K562 (cell line): ENCODE results near the gene MCMBP. TPM values are rescaled to one million over a fixed set of nuclear protein-coding genes. Genes with fewer than 3 reads are reported as not detected.

Experiments used
- FOXJ2 ChIP-seq: fragments of 200-800 bp; sonication (Bioruptor generic); IDR thresholded peaks from 2 replicates; pipeline ENCODE4 v1.6.1; 2016; ENCODE audit warnings: missing genetic modification characterization, missing compliant biosample characterization
- FOXJ3 ChIP-seq: sonication (generic); formaldehyde crosslinking; IDR thresholded peaks from 2 replicates; pipeline ENCODE4 v1.4.0; 2020; ENCODE audit warnings: mild to moderate bottlenecking, missing genetic modification reagents
- SMARCB1 ChIP-seq: IDR thresholded peaks from 2 replicates; pipeline ENCODE4 v1.6.1; 2011; ENCODE audit warnings: improper control_type of control experiment, low read depth; ENCODE audit not compliant: insufficient read length
- ZBTB12 ChIP-seq: fragments of 250-450 bp; sonication (Bioruptor Pico); IDR thresholded peaks from 2 replicates; pipeline ENCODE4 v1.4.0; 2020
- ZNF354B ChIP-seq: fragments of 250-450 bp; sonication (Bioruptor Pico); IDR thresholded peaks from 2 replicates; pipeline ENCODE4 v1.4.0; 2020
- ZNF398 ChIP-seq: fragments of 250-450 bp; sonication (Bioruptor Pico); IDR thresholded peaks from 2 replicates; pipeline ENCODE4 v1.8.0; 2021; ENCODE audit warnings: moderate library complexity, mild to moderate bottlenecking, inconsistent platforms
- ZNF507 ChIP-seq: conservative IDR thresholded peaks from 2 replicates; pipeline ENCODE4 v1.6.1; 2017; ENCODE audit warnings: missing genetic modification characterization, missing compliant biosample characterization
- polyA plus RNA-seq, 8 experiments: library from polyadenylated mRNA; depleted of rRNA in 4 of 8; stranded (reverse) in 5 of 8; unstranded in 3 of 8; fragments of >200 nt; fragmentation: Nextera tagmentation in 2 of 8; fragmentation: Illumina TruSeq in 1 of 8; extraction: Ambion mirVana in 2 of 8; extraction: Trizol in 1 of 8; gene quantifications; 2 replicates each; pipeline versions ENCODE4 v1.2.1 to v1.2.3, GENCODE V29; 2011 to 2014; ENCODE audit warnings: inconsistent platforms in 1 of 8, missing spikeins in 1 of 8
- total RNA-seq, 7 experiments: library from RNA; depleted of rRNA in 6 of 7; stranded (reverse); fragments of >200 nt in 6 of 7; fragmentation: Illumina TruSeq in 2 of 7; extraction: Trizol in 2 of 7; gene quantifications; 2 replicates each; pipeline versions ENCODE4 v1.2.1 to v1.2.3, GENCODE V29; 2011 to 2021; ENCODE audit warnings: low replicate concordance in 1 of 7

The MCMBP gene
- total and polyA plus RNA-seq, 9 of the 15 experiments (the other 6 are each of a cell fraction or from before 2014, with no cell fraction given) = 11.2 to 74.3 (median 50.5) TPM

- TF ChIP-seq ZNF398 (CRISPR knock-in tag) = no peak
- TF ChIP-seq SMARCB1 = no peak
- TF ChIP-seq ZBTB12 (CRISPR knock-in tag) = no peak
- TF ChIP-seq FOXJ2 = no peak
- TF ChIP-seq ZNF507 = no peak
- no peak for TF ChIP-seq FOXJ3 (CRISPR knock-in tag)
- no peak for TF ChIP-seq ZNF354B
Observed at GRCh38 chr10:119780879-119781480, 91.7 kb downstream of the MCMBP start (continued).

Other genes with a start within 250 kb of the MCMBP start
- 9.7 and 14.2 TPM in 2 replicates for gene BAG3, start 221.5 kb downstream of the MCMBP start, total RNA-seq (2014; rRNA removed)
- 5.3 and 5.7 TPM in 2 replicates for gene BAG3, start 221.5 kb downstream of the MCMBP start, total RNA-seq (2014; rRNA removed; fragmentation: Illumina TruSeq; extraction: Trizol)
- gene BAG3, start 221.5 kb downstream of the MCMBP start, total RNA-seq (2015; rRNA removed; fragmentation: Illumina TruSeq; extraction: Trizol) = 7.2 and 9.2 TPM in 2 replicates
- gene BAG3, start 221.5 kb downstream of the MCMBP start, total RNA-seq (2021) = 27.4 and 28.7 TPM in 2 replicates
- 2.6 and 4.7 TPM in 2 replicates for gene BAG3, start 221.5 kb downstream of the MCMBP start, polyA plus RNA-seq (2011; rRNA removed)
- 24.7 and 24.8 TPM in 2 replicates for gene BAG3, start 221.5 kb downstream of the MCMBP start, polyA plus RNA-seq (2014; fragmentation: Illumina TruSeq; extraction: Trizol)
- gene BAG3, start 221.5 kb downstream of the MCMBP start, polyA plus RNA-seq (2014; fragmentation: Nextera tagmentation; extraction: Ambion mirVana) = 1 to 10 TPM; 3.9 to 4.1 TPM
- gene BAG3, start 221.5 kb downstream of the MCMBP start, polyA plus RNA-seq (2014; rRNA removed) = 13.1 and 15.3 TPM in 2 replicates
- gene INPP5F, start 146.8 kb downstream of the MCMBP start, total RNA-seq (2014; rRNA removed) = 3.3 and 3.7 TPM in 2 replicates
- gene INPP5F, start 146.8 kb downstream of the MCMBP start, total RNA-seq (2014; rRNA removed; fragmentation: Illumina TruSeq; extraction: Trizol) = 5.6 and 7.3 TPM in 2 replicates
- gene INPP5F, start 146.8 kb downstream of the MCMBP start, total RNA-seq (2015; rRNA removed; fragmentation: Illumina TruSeq; extraction: Trizol) = 5.3 and 5.9 TPM in 2 replicates
- gene INPP5F, start 146.8 kb downstream of the MCMBP start, total RNA-seq (2021) = 5.4 and 6.3 TPM in 2 replicates
- gene INPP5F, start 146.8 kb downstream of the MCMBP start, polyA plus RNA-seq (2011; rRNA removed) = 5.0 and 6.4 TPM in 2 replicates
- gene INPP5F, start 146.8 kb downstream of the MCMBP start, polyA plus RNA-seq (2014; fragmentation: Illumina TruSeq; extraction: Trizol) = 5.7 and 6.0 TPM in 2 replicates
- 1 to 10 TPM; 1.6 to 1.7 TPM for gene INPP5F, start 146.8 kb downstream of the MCMBP start, polyA plus RNA-seq (2014; fragmentation: Nextera tagmentation; extraction: Ambion mirVana)
- 5.7 and 6.1 TPM in 2 replicates for gene INPP5F, start 146.8 kb downstream of the MCMBP start, polyA plus RNA-seq (2014; rRNA removed)
- 23.2 and 25.1 TPM in 2 replicates for gene SEC23IP, start 19.9 kb upstream of the MCMBP start, total RNA-seq (2014; rRNA removed)
- 19.3 and 19.8 TPM in 2 replicates for gene SEC23IP, start 19.9 kb upstream of the MCMBP start, total RNA-seq (2014; rRNA removed; fragmentation: Illumina TruSeq; extraction: Trizol)
- gene SEC23IP, start 19.9 kb upstream of the MCMBP start, total RNA-seq (2015; rRNA removed; fragmentation: Illumina TruSeq; extraction: Trizol) = 17.4 and 18.4 TPM in 2 replicates
- gene SEC23IP, start 19.9 kb upstream of the MCMBP start, total RNA-seq (2021) = 38.0 and 39.4 TPM in 2 replicates
- 17.5 and 20.4 TPM in 2 replicates for gene SEC23IP, start 19.9 kb upstream of the MCMBP start, polyA plus RNA-seq (2011; rRNA removed)
- gene SEC23IP, start 19.9 kb upstream of the MCMBP start, polyA plus RNA-seq (2014; fragmentation: Illumina TruSeq; extraction: Trizol) = 29.2 and 38.4 TPM in 2 replicates
- gene SEC23IP, start 19.9 kb upstream of the MCMBP start, polyA plus RNA-seq (2014; fragmentation: Nextera tagmentation; extraction: Ambion mirVana) = 10 to 100 TPM; 15.8 to 24.6 TPM
- gene SEC23IP, start 19.9 kb upstream of the MCMBP start, polyA plus RNA-seq (2014; rRNA removed) = 22.5 and 25.7 TPM in 2 replicates